Measurements from ENCODE around the gene SH3PXD2A. TPM values are rescaled to one million over a fixed set of nuclear protein-coding genes. Genes with fewer than 3 reads are reported as not detected.
"Not testable (repeated sequence)": the region's sequence is repeated elsewhere in the genome, so short reads cannot be mapped to it uniquely, and the experiment has no call there.

Gene SH3PXD2A
- total RNA-seq, 4 donors from 2014 or later: 9.4 to 20.6 (median 11.2) TPM

DNA sequence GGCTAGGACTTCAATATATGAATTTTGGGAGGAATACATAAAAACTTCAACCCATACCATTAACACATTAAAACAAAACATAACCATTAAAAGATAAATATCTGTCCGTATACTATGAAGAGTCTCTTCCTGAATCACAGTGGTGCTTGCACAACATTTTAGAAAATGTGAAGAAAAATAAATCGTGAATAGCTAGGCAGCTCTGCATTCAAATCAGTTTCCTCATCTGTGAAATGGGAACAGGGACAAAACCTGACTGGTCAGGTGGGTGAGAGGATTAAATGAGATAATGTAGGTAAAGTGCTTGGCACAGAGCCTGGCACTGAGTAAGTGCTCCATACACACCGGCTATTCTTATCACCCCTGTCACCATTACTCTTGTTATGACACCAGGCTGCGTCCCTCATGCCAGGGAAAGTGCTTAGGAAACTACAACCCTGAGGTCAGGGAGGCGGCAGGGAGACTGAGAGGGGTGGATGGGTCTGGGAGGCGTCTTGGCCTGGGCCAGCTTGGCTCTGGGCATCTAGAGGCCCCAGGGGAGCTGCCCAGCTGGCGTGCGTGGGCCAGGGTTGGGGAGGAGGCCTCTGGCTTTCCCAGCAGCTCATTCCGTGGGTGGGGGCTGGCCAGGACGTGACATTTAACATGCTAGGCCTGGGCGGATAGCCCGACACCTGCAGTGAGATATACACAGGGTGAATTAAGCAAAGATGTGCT lies 78.3 kb downstream of the SH3PXD2A start:
- Histone ChIP-seq H3K4me3 (replicated peaks in 1 of 3) (no peak overlapping the region), H3K4me1 (peaks cover under 1 to 8% of the 10 kb centered on the region in 2 donors), H3K9me3 (no peaks in the 10 kb centered on the region), H3K36me3 (no peaks in the 10 kb centered on the region), H3K27me3 (no peaks in the 10 kb centered on the region), H3K27ac (no peak overlapping the region)
- 80 to 84% methylated on average over 11 to 12 of the region's 12 CpGs for WGBS, 2 donors
- intact Hi-C loops (cut with DNase I): no loop called here
- TF ChIP-seq POLR2A (IDR thresholded peaks at IDR 0.05): no peak
- TF ChIP-seq, protein P1, sequence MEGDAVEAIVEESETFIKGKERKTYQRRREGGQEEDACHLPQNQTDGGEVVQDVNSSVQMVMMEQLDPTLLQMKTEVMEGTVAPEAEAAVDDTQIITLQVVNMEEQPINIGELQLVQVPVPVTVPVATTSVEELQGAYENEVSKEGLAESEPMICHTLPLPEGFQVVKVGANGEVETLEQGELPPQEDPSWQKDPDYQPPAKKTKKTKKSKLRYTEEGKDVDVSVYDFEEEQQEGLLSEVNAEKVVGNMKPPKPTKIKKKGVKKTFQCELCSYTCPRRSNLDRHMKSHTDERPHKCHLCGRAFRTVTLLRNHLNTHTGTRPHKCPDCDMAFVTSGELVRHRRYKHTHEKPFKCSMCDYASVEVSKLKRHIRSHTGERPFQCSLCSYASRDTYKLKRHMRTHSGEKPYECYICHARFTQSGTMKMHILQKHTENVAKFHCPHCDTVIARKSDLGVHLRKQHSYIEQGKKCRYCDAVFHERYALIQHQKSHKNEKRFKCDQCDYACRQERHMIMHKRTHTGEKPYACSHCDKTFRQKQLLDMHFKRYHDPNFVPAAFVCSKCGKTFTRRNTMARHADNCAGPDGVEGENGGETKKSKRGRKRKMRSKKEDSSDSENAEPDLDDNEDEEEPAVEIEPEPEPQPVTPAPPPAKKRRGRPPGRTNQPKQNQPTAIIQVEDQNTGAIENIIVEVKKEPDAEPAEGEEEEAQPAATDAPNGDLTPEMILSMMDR (IDR thresholded peaks at IDR 0.05): no peak
- no peak for DNase-seq

DNA sequence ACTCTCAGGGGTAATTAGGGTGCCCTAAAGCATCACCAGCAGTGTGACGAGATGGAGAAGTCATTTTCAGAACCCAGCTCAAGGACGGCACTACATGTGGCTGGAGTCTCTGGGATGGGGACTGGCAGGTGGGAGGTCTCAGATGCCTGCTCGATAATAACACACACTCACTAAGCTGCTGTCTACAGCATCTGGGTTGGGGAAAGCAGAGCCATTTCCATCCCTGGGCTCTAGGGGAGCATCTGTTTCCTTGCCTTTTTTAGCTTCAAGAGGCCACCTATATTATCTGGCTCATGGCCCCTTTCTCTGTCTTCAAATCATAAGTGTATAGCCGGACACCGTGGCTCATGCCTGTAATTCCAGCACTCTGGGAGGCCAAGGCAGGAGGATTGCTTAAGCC lies 79.6 kb downstream of the SH3PXD2A start:
- DNase-seq: no peak
- 92 to 95% methylated on average over 5 of the region's 5 CpGs for WGBS, 2 donors
- intact Hi-C loops (cut with DNase I): no loop called here
- Histone ChIP-seq H3K27me3 (no peaks in the 10 kb centered on the region), H3K36me3 (no peaks in the 10 kb centered on the region), H3K4me3 (replicated peaks in 1 of 3) (no peak overlapping the region), H3K27ac (no peak overlapping the region), H3K4me1 (peaks cover 4 to 13% of the 10 kb centered on the region in 2 donors), H3K9me3 (no peaks in the 10 kb centered on the region)
- TF ChIP-seq POLR2A (IDR thresholded peaks at IDR 0.05): no peak
- TF ChIP-seq, protein P1 (IDR thresholded peaks at IDR 0.05): no peak

DNA sequence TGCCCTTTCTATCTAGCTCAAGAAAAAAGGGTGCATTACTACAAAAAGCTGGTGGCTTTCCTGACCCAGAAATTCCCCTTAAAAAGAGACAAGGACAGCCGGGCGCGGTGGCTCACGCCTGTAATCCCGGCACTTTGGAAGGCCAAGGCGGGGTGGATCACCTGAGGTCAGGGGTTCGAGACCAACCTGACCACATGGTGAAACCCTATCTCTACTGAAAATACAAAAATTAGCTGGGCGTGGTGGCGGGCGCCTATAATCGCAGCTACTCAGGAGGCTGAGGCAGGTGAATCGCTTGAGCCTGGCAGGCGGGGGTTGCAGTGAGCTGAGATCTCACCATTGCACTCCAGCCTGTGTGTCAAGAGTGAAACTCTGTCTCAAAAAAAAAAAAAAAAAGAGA lies 82.5 kb downstream of the SH3PXD2A start:
- intact Hi-C loops (cut with DNase I); H3K36me3 ChIP-seq; H3K27me3 ChIP-seq; H3K9me3 ChIP-seq; DNase-seq: not testable (repeated sequence)
- 56 to 57% methylated on average over 13 of the region's 13 CpGs for WGBS, 2 donors
- Histone ChIP-seq H3K27ac (peak overlapping the region in 1 of 3 donors; percentile 59), H3K4me1 (peaks cover 4 to 13% of the 10 kb centered on the region in 2 donors), H3K4me3 (replicated peaks in 1 of 3) (peak overlapping the region in 1 of 3 donors; percentile 22)

DNA sequence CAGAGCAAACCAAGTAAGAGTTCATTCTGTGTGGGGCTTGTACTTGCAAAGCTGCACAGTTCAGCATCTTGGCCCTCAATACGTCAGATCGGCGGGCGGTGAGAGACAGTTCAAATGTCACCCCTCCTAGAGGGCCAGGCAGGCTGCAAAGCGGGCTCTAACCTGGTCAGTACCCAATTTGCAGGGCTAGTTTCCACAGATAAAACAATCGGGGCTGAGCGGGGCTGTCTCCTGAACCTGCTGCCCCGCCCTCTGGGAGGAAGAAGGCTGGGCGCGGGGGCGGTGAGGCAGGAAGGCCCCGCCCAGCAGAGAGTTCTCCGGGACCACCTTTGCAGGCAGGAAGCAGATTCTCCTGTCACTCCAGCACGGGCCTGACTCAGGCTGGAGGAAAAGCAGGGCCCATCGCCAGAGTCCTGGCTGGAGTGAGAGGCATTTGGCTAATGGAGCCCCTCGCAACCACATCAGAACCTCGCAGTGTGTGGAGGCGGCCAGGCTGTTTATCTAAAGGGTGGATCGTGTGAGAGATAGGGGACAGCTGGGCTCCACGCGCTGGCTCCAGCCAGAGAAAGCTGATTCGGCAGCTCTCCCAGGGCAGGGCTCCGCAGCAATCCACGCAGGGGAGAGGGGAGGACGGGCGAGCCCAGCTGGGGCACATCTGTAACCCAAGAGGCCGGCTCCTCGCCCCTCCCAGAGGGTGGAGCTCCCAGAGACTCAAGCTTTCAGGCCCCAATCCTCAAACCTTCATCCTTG lies 83.1 kb downstream of the SH3PXD2A start:
- no peaks in the 10 kb centered on the region for H3K36me3 ChIP-seq
- H3K27me3 ChIP-seq: no peaks in the 10 kb centered on the region
- peak; percentile 72 to 76 for DNase-seq
- peak overlapping the region; percentile 6 to 22 (median 17) for H3K4me3 ChIP-seq (replicated peaks in 1 of 3)
- intact Hi-C loops (cut with DNase I): no loop called here
- peaks cover 4 to 13% of the 10 kb centered on the region in 2 donors for H3K4me1 ChIP-seq
- no peak for TF ChIP-seq POLR2A (IDR thresholded peaks at IDR 0.05)
- TF ChIP-seq, protein P1 (IDR thresholded peaks at IDR 0.05): no peak
- WGBS, 2 donors: 1% methylated on average over 15 to 28 of the region's 28 CpGs
- H3K9me3 ChIP-seq: no peaks in the 10 kb centered on the region
- H3K27ac ChIP-seq: peak overlapping the region in 2 of 3 donors; percentile 20 to 59

DNA sequence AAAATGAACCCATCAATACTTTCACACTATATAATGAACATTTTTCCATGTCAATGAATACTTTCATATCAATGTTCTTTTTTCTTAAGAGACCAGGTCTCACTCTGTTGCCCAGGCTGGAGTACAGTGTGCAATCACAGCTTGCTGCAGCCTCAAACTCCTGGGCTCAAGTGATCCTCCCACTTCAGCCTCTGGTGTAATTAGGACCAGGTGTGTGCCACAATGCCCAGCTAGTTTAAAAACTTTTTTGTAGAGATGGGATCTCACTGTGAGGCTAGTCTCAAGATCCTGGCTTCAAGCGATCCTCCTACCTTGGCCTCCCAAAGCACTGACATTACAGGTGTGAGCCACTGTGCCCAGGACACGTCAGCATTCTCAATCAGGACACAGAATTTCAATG lies 85.2 kb downstream of the SH3PXD2A start:
- peaks cover 4 to 16% of the 10 kb centered on the region in 2 donors for H3K4me1 ChIP-seq
- DNase-seq: no peak
- intact Hi-C loops (cut with DNase I): no loop called here
- no peaks in the 10 kb centered on the region for H3K36me3 ChIP-seq
- TF ChIP-seq, protein P1 (IDR thresholded peaks at IDR 0.05): no peak
- TF ChIP-seq POLR2A (IDR thresholded peaks at IDR 0.05): no peak
- WGBS, 2 donors: 97 to 100% methylated on average over 2 of the region's 2 CpGs
- no peak overlapping the region for H3K4me3 ChIP-seq (replicated peaks in 1 of 3)
- no peak overlapping the region for H3K27ac ChIP-seq
- no peaks in the 10 kb centered on the region for H3K9me3 ChIP-seq
- no peaks in the 10 kb centered on the region for H3K27me3 ChIP-seq
